Osteocyte (in vitro differentiated cells): ENCODE results near the gene APBA1. TPM values are rescaled to one million over a fixed set of nuclear protein-coding genes. Genes with fewer than 3 reads are reported as not detected.

Experiments used
- DNase-seq: peaks from one replicate; pipeline ENCODE4 v3.0.0; 2021; ENCODE audit warnings: mixed read lengths; ENCODE audit not compliant: unreplicated experiment; ENCODE audit errors: extremely low spot score
- H3K27ac Mint-ChIP-seq: one replicate; pipeline ENCODE4 v1.8.0; 2021; ENCODE audit warnings: mild to moderate bottlenecking, mixed read lengths; ENCODE audit not compliant: unreplicated experiment
- H3K27me3 Mint-ChIP-seq: one replicate; pipeline ENCODE4 v1.8.0; 2021; ENCODE audit warnings: mixed read lengths; ENCODE audit not compliant: unreplicated experiment
- H3K36me3 Mint-ChIP-seq: one replicate; pipeline ENCODE4 v1.8.0; 2021; ENCODE audit warnings: mixed read lengths; ENCODE audit not compliant: unreplicated experiment
- H3K4me1 Mint-ChIP-seq: one replicate; pipeline ENCODE4 v1.8.0; 2021; ENCODE audit warnings: mixed read lengths; ENCODE audit not compliant: unreplicated experiment
- H3K4me3 Mint-ChIP-seq: one replicate; pipeline ENCODE4 v1.8.0; 2021; ENCODE audit warnings: mild to moderate bottlenecking, moderate library complexity, mixed read lengths; ENCODE audit not compliant: unreplicated experiment
- H3K9me3 Mint-ChIP-seq: one replicate; pipeline ENCODE4 v1.8.0; 2021; ENCODE audit warnings: mixed read lengths; ENCODE audit not compliant: unreplicated experiment
- total RNA-seq: library from RNA; stranded (reverse); gene quantifications from 2 replicates; pipeline ENCODE4 v1.2.1, GENCODE V29; 2021
- TF ChIP-seq, protein P1 (sequence below): fragments of 200-600 bp; sonication (generic); IDR thresholded peaks from 2 replicates; pipeline ENCODE4 v1.5.0; 2021; ENCODE audit warnings: antibody characterized with exemption, mild to moderate bottlenecking, moderate library complexity

The APBA1 gene
- total RNA-seq, 1 donor from 2014 or later = 5.2 TPM

DNA sequence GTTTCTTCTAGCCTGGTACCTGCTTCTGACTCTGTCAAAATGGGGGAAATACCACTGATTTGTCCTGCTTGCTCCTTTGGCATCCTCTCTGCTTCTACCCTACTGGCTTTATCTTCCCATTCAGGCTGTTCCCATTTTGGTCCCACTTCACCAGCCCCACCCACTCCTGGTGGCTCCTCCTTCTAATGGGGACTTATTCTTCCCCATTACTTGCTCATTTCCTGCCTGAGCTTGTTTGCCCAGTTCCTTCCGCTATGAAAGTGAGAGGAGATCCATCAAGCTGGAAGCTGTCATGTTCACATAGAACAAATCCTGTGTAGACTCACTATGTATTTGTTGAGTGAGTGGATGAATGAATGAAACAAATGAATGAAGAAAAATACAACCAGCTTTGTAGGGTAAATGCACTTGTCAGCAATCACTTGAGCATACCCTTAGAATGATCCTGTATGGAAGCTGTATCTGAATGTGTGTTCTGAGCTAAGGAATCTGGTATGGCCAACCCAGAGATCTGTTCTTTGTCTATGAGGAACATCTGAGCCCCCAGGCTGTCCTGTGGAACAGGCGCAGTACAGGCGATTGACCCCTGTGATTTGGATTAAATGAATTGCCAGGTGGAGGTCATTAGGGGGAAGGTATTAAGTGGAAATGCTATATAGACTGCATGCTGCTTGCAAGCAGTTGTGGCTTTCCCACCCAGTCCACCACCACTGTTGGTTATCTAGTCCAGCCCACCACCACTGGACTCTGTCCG lies 89.5 kb downstream of the APBA1 start:
- H3K4me1 Mint-ChIP-seq = no peaks in the 10 kb centered on the region
- no peaks in the 10 kb centered on the region for H3K9me3 Mint-ChIP-seq
- H3K27ac Mint-ChIP-seq = no peak overlapping the region
- no peaks in the 10 kb centered on the region for H3K36me3 Mint-ChIP-seq
- TF ChIP-seq, protein P1, sequence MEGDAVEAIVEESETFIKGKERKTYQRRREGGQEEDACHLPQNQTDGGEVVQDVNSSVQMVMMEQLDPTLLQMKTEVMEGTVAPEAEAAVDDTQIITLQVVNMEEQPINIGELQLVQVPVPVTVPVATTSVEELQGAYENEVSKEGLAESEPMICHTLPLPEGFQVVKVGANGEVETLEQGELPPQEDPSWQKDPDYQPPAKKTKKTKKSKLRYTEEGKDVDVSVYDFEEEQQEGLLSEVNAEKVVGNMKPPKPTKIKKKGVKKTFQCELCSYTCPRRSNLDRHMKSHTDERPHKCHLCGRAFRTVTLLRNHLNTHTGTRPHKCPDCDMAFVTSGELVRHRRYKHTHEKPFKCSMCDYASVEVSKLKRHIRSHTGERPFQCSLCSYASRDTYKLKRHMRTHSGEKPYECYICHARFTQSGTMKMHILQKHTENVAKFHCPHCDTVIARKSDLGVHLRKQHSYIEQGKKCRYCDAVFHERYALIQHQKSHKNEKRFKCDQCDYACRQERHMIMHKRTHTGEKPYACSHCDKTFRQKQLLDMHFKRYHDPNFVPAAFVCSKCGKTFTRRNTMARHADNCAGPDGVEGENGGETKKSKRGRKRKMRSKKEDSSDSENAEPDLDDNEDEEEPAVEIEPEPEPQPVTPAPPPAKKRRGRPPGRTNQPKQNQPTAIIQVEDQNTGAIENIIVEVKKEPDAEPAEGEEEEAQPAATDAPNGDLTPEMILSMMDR = no peak
- no peak overlapping the region for H3K4me3 Mint-ChIP-seq
- DNase-seq = no peak
- no peaks in the 10 kb centered on the region for H3K27me3 Mint-ChIP-seq

DNA sequence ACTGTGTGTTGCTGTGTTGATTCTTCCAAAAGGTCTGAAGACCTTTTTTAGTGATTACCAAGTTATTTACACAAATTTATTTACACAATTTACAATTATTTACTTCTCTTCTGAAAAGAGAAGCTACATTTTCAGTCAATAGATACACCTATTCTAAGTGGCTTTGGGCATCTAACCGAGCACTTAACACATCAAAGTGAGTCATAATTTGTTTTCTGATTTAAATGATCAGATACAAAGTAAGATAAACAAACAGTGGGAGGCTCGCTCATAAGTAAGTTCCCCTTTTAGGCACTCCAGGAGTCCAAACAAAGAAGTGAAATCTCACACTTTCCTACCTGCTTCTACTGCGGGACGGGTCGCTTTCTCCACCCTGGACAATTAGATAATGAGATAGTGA lies 90.2 kb downstream of the APBA1 start:
- Mint-ChIP-seq H3K27me3 (no peaks in the 10 kb centered on the region), H3K27ac (no peak overlapping the region), H3K4me3 (no peak overlapping the region), H3K9me3 (no peaks in the 10 kb centered on the region), H3K36me3 (no peaks in the 10 kb centered on the region), H3K4me1 (no peaks in the 10 kb centered on the region)
- TF ChIP-seq, protein P1 = no peak
- no peak for DNase-seq

DNA sequence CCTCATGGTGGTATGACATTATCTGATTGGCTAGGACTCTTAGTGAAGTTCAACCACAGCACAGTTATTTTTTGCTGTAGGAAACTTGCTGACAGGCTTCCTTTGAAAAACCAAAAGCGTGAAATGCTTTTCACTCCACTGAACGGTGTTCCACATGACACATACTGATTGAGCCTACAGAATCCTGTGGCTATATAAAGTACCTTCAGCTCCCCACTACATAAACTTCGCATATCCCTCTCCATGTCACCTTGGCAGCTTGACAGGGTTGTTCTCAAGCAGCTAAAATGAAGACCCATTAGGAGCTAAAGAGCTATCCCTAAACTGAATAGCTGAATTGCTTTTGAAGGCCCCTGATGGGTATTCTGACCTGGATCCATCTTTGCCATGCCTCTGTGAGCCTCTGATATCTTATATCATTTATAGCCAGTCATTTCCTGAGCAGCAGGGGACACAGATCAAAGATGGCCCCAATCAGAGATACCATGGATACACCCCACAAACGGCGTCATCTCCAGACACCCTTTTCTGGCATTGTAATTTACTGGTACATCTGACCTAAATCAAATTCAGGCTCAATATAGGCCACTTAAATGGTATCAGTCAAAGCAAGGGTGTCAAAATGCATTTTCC lies 91.5 kb downstream of the APBA1 start:
- Mint-ChIP-seq H3K9me3 (no peaks in the 10 kb centered on the region), H3K4me1 (no peaks in the 10 kb centered on the region), H3K27me3 (no peaks in the 10 kb centered on the region), H3K4me3 (no peak overlapping the region), H3K27ac (no peak overlapping the region), H3K36me3 (no peaks in the 10 kb centered on the region)
- TF ChIP-seq, protein P1 = no peak
- DNase-seq = no peak

DNA sequence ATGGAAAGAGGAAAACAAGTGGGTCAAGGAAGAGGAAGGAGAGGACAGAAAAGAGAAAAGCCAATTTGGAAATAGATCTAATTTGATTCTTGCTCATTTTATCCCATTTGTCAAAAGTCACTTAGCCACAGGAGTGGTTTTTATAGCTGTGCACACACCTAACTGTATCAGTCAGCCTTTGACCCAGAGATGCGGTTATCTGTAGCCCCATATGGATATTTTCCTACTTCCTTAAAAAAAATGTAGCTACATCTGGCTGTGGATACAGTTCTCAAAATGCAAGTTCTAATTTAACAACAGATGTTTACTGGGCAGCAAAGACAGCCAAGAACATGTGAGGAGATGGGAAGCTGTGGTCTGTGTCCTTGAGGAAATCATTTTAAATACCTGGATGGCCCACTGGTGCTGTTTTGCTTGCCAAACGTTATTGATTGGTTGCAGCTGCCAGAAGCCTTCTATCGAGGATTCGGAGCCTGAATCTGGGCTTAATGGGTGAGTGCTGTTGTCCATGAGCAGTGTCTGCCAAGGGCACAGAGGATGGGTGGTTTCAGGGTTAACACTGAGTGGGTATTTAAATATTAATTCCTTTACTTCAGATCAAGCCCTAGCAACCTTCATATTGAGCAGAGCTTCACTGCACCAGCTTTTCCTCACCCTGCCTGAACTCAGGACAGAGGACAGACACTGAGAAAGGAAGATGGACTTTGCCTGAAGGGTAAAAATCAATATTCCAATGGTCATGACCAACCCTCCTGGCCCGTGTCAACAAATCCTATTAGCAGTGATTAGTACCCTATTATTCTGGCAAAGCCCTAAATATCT lies 92.2 kb downstream of the APBA1 start:
- DNase-seq = no peak
- Mint-ChIP-seq H3K36me3 (no peaks in the 10 kb centered on the region), H3K27me3 (no peaks in the 10 kb centered on the region), H3K4me3 (no peak overlapping the region), H3K9me3 (no peaks in the 10 kb centered on the region), H3K27ac (no peak overlapping the region), H3K4me1 (no peaks in the 10 kb centered on the region)
- TF ChIP-seq, protein P1 = no peak
